GM21528 (cell line): ENCODE results near the gene STARD9.
"Not testable (repeated sequence)": the region's sequence is repeated elsewhere in the genome, so short reads cannot be mapped to it uniquely, and the experiment has no call there.

Experiments
- ATAC-seq: cut with Tn5 transposase; IDR thresholded peaks from one replicate; pipeline ENCODE4 v1.9.1; 2021; ENCODE audit warnings: mild to moderate bottlenecking, moderate library complexity; ENCODE audit not compliant: unreplicated experiment, low FRiP score

Gene STARD9

GRCh38 chr15:42584031-42584765 lies 8.8 kb downstream of the STARD9 start:
- no peak for ATAC-seq

- no peak for ATAC-seq
Measured at GRCh38 chr15:42590619-42591237, 15.3 kb downstream of the STARD9 start.

- ATAC-seq = no peak
Measured at GRCh38 chr15:42591238-42591934, 16.0 kb downstream of the STARD9 start.

GRCh38 chr15:42592716-42593115 lies 17.3 kb downstream of the STARD9 start:
- no peak for ATAC-seq

GRCh38 chr15:42593143-42593542 lies 17.7 kb downstream of the STARD9 start:
- ATAC-seq = no peak

GRCh38 chr15:42594095-42594494 lies 18.7 kb downstream of the STARD9 start:
- no peak for ATAC-seq

GRCh38 chr15:42595626-42596240 lies 20.3 kb downstream of the STARD9 start:
- ATAC-seq = no peak

- not testable (repeated sequence) for ATAC-seq
Measured at GRCh38 chr15:42601316-42601715, 25.9 kb downstream of the STARD9 start.

- ATAC-seq = no peak
Measured at GRCh38 chr15:42602501-42602900, 27.1 kb downstream of the STARD9 start.

GRCh38 chr15:42603978-42604377 lies 28.6 kb downstream of the STARD9 start:
- ATAC-seq = no peak

GRCh38 chr15:42604894-42605744 lies 29.7 kb downstream of the STARD9 start:
- no peak for ATAC-seq

- no peak for ATAC-seq
Measured at GRCh38 chr15:42605796-42606195, 30.4 kb downstream of the STARD9 start.

- peak; percentile 62 for ATAC-seq
Measured at GRCh38 chr15:42608110-42608531, 32.7 kb downstream of the STARD9 start.

GRCh38 chr15:42608752-42609488 lies 33.5 kb downstream of the STARD9 start:
- ATAC-seq = no peak

- no peak for ATAC-seq
Measured at GRCh38 chr15:42611532-42611931, 36.1 kb downstream of the STARD9 start.

- no peak for ATAC-seq
Measured at GRCh38 chr15:42612367-42612912, 37.0 kb downstream of the STARD9 start.

- no peak for ATAC-seq
Measured at GRCh38 chr15:42616107-42616506, 40.7 kb downstream of the STARD9 start.

GRCh38 chr15:42619656-42620371 lies 44.4 kb downstream of the STARD9 start:
- no peak for ATAC-seq

- no peak for ATAC-seq
Measured at GRCh38 chr15:42621386-42621785, 46.0 kb downstream of the STARD9 start.
